Measurements from ENCODE around the gene CA11.
"Not testable (repeated sequence)": the region's sequence is repeated elsewhere in the genome, so short reads cannot be mapped to it uniquely, and the experiment has no call there.

The CA11 gene

DNA sequence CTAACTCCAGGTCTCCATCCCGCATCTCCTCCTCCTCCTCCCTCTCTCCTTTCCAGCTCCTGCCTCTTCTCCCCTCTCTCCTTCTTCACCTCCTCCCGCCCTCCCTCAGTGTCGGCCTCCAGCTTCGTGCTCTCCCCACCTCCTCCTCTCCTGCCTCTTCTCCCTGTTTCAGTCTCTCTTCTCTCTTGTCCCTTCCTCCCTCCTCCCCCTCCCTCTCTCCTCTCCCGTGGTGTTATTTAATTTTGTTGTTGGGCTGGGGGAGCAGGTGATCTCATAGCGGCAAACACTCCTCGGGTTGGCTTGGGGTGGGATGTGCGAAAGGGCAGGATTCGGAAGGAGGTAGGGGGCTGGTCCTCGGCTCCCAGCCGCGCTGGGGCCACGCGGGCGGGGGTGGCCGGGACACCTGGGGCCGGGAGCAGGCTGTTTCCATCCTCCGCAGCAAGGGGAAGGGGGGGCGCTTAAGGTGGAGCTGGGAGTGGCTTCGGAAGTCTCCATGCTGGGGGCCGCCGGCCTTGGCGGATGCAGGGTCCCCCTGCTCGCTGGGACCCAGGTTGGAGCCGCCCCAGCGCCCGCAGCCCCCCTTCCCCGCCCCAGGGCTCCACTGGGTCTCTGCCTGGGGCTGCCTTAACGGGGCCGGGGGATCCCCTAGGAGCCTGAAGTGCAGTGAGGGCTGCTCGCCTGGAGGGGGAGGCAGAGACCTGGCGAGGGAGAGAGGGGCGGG lies at the start of gene CA11:
TSS of gene CA11 (minus strand) at position 187 of the 721 bp plus-strand sequence. CDS start 555 bp downstream, outside the sequence.
- peak; percentile 91 to 93 for DNase-seq

DNA sequence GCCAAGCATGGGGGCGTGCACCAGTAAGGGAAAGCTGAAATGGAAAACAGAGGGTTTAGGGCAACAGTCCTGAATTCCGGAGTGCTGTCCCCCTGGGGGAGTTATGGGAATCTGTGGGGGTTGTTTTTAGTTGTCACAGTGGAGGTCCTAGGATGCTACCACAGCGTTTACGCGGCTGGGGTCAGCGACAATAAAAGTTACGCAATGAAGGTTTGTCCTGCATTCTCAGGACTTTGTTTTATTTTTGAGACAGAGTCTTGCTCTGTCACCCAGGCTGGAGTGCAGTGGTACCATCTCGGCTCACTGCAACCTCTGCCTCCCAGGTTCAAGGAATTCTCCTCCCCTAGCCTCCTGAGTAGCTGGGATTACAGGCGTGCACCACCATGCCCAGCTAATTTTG lies 47.6 kb upstream of the CA11 start:
- not testable (repeated sequence) for DNase-seq

DNA sequence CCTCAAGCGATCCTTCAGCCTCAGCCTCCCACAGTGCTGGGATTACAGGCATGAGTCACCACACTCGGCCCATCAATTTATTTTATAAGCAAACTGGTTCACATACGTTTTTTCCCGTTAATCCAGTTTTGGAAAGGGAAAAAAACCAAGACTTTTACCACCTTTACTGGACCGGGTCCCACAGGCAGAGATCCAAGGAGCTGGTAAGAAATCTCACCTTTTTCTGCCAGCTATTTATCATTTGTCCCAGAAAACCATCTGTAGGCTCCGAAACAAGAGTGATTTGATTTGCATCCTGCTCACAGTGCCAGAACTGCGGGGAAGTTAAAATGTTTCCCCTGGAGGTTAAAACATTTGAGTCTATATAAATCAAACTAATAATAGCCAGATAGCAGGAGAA lies 43.5 kb upstream of the CA11 start:
- no peak for DNase-seq

DNA sequence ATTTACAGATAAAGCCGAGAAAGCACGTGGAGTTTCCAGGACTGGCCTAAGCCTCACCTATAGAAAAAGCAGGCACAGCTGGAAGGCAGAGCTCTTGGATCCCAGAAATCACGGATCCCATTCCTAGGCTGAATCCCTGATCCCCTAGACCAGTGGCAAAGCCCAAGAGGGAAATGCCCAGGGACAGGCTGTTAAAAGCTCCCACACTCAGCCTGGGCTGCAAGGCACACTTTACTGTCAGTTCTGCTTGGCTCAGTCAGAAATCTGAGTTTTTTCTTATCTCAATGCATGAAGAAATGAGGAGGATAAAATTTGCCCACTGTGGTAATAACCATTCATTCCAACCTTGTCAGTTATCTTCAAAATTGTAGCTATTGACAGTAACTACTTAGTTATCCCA lies 41.8 kb upstream of the CA11 start:
- DNase-seq: no peak

DNA sequence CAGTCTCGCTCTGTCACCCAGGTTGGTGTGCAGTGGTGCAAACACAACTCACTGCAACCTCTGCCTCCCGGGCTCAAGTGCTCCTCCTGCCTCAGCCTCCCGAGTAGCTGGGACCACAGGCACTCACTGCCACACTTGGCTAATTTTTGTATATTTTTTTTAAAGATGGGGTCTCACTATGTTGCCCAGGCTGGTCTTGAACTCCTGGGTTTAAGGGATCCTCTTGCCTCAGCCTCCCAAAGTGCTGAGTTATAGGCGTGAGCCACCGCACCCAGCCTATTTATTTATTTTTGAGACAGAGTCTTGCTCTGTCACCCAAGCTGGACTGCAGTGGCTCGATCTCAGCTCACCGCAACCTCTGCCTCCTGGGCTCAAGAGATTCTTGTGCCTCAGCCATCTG lies 40.6 kb upstream of the CA11 start:
- not testable (repeated sequence) for DNase-seq

DNA sequence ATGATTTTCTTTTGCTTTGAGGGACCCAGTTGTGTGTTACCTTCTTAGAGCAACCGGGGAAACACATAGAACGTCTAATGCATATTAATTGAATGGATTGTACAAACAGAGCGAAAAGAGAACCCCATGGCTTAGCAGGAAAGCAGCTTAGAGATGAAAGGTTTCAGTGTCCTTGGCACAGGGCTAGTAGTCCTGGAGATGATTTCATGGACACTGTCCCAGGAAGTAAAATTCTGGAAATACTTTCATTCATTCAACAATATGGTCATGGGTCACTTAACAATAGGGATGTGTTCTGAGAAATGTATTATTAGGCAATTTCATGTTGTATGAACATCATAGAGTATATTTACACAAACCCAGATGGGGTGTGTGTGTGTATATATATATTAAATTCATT lies 40.1 kb upstream of the CA11 start:
- DNase-seq: no peak

DNA sequence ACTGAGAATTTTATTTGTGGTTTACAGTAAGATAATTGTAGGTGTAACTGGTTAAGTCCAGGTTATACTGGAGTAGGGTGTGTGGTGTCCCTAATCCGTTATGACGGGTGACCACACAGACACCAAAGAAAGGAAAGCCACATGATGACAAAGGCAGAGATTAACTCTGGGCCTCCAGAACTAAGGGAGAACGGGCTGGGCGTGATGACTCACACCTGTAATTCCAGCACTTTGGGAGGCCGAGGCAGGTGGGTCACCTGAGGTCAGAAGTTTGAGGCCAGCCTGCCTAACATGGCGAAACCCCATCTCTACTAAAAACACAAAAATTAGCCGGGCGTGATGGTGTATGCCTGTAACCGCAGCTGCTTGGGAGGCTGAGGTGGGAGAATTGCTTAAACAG lies 39.6 kb upstream of the CA11 start:
- no peak for DNase-seq

DNA sequence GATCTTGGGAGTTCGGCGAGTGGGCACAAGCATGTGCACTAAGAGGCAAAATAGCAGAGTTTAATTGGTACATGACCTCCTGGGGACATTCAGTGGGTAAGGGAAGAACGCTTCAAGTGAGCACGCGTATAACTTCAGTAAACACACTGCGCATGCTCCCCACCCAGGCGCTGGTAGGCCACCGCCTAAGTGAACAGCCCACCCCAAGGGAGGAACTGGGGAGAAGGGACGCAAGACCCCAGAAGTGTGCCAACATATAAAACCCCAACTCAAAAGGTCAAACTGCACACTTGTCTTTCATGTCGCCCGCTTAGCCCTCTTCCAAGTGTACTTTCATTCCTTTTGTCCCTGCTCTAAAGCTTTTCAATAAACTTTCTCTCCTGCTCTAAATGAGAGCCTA lies 37.4 kb upstream of the CA11 start:
- no peak for DNase-seq

DNA sequence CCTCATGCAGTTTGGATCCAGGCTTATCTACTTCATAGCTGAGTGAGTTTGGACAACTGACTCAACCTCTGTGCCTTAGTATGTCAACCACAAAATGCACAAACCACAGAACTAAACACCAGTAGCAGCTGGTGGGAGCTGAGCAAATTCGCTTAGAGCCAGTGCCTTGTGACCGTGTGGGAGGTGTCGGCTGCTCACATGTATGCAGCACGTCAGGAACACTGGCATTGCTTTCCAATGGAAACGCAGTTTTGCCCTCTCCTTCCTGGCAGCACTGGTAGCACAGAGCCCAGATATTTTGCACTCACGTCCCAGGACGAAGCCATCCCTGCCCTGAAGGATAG lies 35.1 kb upstream of the CA11 start:
- no peak for DNase-seq

DNA sequence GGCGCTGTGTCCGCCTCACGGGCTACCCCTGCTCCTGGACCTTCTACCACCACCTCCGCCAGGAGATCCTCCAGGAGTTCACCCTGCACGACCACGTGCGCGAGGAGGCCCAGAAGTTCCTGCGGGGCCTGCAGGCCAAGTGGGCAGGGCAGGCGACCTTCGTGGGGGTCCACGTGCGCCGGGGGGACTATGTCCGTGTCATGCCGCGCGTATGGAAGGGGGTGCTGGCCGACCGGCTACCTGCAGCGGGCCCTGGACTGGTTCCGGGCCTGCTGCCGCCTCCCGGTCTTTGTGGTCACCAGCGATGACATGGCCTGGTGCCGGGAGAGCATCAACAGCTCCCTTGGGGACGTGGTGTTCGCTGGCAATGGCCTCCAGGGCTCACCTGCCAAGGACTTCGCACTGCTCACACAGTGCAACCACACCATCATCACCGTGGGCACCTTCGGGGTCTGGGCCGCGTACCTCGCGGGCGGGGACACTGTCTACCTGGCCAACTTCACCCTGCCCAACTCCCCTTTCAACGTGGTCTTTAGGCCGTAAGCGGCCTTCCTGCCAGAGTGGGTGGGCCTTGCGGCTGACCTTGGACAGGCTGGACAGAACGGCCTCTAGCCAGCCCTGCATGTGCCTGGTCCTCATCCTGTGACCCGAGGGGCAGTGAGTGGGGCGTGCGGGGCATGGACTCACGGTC lies 34.6 kb upstream of the CA11 start:
- DNase-seq: no peak

DNA sequence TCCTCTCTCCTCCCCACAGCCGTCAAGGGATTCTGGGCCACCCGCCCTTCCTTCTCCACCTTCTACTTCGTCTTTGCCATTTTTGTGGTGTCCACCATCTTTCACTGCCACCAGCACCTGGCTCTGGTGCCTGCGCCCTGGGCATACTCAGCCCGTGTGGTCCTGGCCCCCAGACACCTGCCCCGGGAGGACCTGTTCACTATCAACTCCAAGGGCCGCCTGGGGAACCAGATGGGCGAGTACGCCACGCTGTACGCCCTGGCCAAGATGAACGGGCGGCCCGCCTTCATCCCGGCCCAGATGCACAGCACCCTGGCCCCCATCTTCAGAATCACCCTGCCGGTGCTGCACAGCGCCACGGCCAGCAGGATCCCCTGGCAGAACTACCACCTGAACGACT lies 34.0 kb upstream of the CA11 start:
- not testable (repeated sequence) for DNase-seq

DNA sequence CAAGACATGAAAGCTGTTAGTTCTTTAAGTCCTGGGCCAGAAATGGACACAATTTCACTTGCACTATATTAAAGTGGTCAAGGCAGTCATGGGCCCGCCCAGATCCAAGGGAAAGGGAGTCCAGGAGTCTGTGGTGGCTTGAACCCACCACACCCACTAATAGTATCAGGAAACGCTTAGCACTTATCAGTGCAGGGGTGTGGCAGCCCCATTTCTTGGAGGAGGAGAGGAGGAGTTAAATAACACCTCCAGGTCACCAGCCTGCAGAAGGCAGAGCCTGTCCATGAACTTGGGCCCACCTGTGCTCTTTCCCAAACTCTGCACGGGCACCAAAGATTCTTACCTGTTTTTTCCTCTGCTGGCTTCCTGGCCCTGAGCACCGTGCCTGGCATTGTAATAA lies 32.2 kb upstream of the CA11 start:
- no peak for DNase-seq

DNA sequence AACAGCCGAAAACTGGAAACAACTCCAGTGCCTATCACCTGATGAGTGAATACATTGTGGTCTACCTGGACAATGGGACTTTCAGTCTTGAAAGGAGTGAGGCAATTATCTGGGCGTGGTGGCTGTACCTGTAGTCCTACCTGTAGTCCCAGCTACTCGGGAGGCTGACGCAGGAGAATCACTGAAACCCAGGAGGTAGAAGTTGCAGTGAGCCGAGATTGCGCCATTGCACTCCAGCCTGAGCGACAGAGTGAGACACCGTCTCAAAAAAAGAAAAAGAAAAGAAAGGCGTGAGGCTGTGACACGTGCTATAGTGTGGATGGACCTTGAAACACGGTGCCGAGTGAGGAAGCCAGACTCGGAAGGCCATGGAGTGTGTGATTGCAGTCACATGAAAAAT lies 30.9 kb upstream of the CA11 start:
- no peak for DNase-seq

DNA sequence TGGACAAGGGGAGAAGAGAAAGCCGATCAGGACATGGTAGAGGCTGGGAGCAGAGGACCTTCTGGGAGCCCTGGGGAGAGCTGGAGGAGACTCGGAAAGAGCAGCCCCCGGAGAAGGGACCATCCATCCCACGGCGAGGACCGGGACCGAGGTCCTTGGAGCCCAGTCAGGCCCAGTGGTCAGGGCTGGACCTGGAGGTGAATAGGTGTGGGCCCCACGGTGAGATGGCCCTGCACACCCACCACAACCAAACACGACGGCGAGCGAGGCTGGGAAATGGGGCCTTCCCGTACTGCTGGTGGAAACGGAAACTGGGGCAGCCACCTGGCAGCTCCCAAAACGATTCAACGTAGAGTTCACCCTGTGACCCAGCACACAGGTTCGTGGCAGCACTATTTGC lies 30.5 kb upstream of the CA11 start:
- no peak for DNase-seq

DNA sequence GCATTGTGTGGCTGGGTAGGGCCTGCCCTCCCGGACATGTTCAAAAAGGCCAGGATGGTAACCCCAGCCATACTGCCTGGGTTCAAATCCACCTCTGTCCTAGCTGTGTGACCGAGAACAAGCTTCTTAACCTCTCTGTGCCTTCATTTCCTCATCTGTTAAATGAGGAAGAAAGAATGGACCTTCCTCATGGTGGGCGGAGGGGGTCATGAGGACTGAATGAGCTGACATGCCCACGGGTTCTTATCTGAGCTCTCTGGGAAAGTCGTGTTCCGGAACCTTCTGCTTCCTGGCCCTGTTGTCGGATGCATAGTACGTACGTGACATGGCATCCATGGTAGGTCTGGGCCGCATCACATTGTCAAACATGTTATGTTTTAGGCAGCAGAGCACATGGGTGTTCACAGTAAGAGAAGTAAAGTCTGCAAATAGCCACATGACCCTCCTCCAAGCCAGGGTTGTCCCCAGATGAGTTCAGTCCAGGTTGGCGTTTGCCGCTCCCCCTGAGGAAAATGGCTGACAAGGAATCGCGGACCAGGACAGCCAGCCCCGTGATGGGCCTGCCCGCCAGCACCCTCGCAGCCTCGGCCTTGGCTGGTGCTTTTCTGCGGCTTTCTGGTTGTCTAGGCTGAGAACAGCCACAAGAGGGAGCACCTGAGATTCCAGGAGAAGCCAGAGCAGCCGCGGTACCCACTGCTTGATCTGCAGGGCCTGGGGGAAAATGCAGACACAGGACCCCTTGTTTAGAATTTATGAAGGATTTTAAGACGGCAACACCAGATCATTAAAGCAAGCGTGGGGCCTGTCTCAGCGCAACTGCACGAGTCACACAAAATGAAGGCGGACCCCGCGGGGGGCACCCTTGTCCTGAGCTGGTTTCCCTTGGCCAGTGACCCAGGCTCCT lies 29.2 kb upstream of the CA11 start:
- peak; percentile 52 to 68 for DNase-seq

DNA sequence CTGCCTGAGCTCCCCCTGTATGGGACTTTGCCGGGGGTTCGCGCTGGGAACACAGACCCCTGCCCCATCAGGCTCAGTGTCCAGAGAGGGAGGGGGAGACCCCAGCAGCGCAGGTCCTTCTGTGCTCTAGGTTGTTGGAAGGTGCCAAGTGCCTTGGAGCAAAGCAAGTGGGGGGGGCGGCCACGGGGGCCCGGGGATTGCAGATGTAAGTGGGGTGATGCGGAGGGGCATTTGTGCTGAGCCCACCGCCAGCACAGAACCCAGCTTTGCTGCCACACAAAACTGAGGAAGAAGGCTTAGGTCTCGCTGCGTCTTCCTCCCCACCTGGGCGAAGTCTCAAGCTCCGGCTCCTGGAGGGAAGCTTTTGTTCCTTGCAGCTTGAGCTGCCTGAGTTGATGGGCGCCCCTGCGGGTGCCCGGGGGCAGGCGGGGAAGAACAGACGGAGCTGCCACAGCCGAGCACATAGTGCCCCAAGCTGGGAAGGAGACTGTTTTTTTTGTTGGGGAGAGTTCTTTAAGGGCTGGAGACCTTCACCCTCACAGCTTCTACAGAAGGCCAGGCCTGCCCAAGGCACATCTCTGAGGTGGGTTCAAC lies 28.3 kb upstream of the CA11 start:
- DNase-seq: no peak

DNA sequence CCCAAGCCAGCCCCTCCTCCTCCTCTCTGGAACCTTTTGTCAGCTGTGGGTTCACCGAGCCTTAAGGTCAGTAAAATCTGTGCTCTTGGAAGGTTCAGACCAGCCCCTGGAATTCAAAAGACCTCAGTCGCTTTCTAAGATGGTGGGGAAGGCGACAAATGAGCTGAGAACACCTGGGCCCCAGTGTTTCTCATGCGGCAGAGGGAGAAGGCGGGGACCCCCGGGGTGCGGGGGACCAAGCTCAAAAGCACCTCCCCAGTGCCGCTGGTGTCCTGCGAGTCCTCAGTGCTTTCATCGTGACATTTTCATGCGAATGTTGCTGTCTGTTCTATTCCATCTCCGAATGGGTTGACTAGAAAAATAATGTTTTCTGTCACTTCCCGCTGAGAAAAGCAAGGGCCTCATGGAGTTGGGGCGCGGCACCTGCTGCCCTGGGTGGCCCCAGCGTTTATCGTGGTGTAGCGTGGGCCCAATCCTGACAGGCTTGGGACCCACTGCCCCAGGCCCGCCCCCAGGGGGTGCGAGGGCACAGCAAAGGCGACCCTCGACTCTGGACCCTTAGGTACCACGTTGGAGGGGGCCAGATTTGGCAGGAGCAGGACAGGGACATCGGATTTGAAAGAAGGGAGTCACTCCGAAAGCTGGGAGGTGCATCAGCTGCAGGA lies 27.6 kb upstream of the CA11 start:
- no peak for DNase-seq

DNA sequence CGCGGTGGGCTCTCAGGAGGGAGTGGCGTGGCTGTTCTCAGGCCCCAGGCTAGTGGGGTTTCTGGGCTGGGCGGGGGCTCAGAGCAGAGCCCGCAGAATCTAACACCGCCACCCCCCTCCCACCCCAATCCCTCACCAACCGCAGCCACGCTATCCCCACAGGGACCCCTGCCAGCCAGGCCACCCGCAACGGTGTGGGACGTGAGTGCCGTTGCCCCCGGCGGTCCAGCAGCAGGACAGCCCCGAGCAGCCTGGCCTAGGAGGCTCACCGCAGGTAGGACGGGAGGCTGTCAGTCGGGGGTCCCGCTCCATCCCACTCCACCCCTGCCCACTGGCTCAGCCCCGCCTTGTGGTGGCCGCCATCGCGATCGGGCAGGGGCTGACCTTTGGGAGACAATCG lies 27.0 kb upstream of the CA11 start, which contains the start of gene NTN5:
TSS of gene NTN5 (minus strand) at position 24 of the 400 bp plus-strand sequence. CDS start 2,031 bp downstream, outside the sequence.
- DNase-seq: no peak

DNA sequence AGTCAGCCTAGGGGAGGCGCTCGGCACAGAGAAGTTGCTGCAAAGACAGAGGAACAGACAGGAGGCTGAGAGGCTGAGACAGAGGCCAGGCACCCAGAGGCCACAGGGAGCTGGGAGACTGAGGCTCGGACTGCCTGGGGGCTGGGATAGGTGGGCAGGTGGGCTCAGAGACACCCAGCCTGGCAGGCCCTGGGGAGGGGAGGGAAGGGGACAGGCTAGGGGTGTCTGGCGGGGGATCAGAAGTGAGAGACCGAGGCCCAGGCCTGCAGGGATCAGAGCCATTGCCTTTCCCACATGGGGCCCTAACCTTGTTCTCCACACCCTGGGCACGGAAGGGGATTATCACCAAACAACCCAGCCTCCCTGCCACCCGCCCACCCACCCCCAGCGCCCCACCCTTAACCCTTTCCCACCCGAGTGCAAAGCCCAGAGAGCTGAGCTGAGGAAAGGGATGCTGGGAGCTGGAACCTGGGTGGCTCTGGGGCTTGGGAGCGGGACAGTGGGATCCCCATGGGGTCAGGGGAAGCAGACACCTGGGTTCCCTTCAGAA lies 25.5 kb upstream of the CA11 start:
- no peak for DNase-seq

DNA sequence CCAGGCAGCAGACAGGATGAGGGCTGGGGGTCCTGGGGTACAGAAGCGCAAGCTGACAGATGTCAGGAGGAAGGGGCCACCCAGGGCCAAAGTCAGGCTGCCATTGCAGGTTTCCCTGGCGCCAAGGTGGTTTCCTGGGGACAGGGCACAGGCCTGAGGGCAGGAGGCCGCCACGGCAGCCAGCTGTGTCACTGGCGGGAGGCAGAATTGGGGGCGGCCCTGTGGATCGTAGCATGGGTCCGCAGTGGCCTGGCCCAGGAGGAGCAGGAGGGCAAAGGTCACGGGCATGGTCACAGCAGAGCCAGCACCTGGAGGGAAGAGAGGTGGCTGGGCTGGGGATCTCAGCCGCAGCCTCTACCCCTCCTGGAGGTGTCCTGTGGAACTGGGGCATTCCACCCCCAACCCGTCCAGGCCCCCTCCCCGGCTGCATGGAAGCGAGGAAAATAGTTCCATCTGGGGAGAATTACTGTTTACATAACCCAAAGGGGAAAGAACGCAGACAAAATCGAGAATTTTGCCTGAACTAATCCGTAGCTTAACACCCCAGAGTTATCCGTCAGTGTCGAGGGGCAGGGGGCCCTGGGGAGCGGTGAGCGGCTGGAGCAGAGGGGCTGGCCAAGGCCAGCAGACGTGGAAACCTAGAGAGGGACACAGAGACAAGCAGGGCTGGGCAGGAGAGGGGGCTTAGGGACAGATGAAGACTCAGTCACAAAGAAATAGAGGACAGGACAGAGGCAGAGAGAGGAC lies 24.9 kb upstream of the CA11 start:
- no peak for DNase-seq

DNA sequence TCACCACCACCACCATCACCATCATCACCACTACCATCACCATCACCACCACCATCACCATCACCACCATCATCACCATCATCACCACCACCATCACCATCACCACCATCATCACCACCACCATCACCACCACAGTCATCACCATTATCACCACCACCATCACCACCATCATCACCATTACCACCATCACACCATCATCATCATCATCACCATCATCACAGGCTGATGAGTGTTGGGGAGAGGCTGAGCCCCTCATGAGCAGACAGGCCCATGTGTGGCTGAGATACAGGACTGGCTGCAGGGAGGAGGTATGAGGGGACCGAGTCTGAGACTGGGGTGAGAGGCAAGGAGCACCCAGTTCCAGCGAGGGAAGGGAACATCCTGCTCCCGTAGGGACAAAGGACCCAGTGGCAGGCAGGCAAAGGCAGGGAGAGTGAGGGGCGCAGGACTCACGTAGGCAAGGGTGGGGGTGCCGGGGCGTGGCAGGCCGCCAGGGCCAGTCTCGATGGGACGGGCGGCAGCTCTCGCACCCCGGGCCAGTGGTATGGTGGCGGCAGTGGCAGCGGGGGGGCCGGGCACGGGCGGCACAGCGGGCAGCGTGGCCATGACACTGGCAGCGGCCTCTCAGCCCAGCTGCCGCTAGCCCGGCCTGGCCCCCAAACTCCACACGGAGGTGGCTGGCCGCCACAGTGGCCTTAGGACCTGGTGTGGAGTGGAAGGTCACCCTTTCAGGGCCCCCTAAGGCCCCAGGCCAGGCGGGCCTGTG lies 24.1 kb upstream of the CA11 start:
- no peak for DNase-seq
